Stimulated activated memory B cell treated with anti-CD40 and anti-IgM and Interleukin-4, amounts not matched to agents 10 μg/mL and 1 μg/mL and 100 μg/mL, for 72 hours (primary cell): ENCODE measurements around the gene HPD.
A peak's percentile ranks its signal among the peaks of the same experiment; 100 is the strongest.

ENCODE experiments used
- ATAC-seq: fragments of 150-1000 bp; cut with Tn5 transposase; 2 replicates; pipeline ENCODE4 v1.10.0; 2021
- H3K27ac Mint-ChIP-seq: one replicate; pipeline ENCODE4 v1.8.0; 2022; ENCODE audit warnings: mild to moderate bottlenecking, mixed read lengths
- H3K27me3 Mint-ChIP-seq: one replicate; pipeline ENCODE4 v1.8.0; 2022; ENCODE audit warnings: mixed read lengths
- H3K36me3 Mint-ChIP-seq: one replicate; pipeline ENCODE4 v1.8.0; 2022; ENCODE audit warnings: mixed read lengths
- H3K4me1 Mint-ChIP-seq: one replicate; pipeline ENCODE4 v1.8.0; 2022; ENCODE audit warnings: mixed read lengths
- H3K4me3 Mint-ChIP-seq: one replicate; pipeline ENCODE4 v1.8.0; 2022; ENCODE audit warnings: mild to moderate bottlenecking, moderate library complexity, mixed read lengths
- H3K9me3 Mint-ChIP-seq: one replicate; pipeline ENCODE4 v1.8.0; 2022; ENCODE audit warnings: mixed read lengths

HPD gene

GRCh38 chr12:121802485-121802842 lies 56.2 kb downstream of the HPD start:
- peak overlapping the region; percentile 98 for H3K4me3 Mint-ChIP-seq
- peak overlapping the region; percentile 100 for H3K27ac Mint-ChIP-seq
- peaks cover 31% of the 10 kb centered on the region for H3K36me3 Mint-ChIP-seq
- ATAC-seq: no peak
- no peaks in the 10 kb centered on the region for H3K9me3 Mint-ChIP-seq
- H3K4me1 Mint-ChIP-seq: peaks cover 45% of the 10 kb centered on the region
- no peaks in the 10 kb centered on the region for H3K27me3 Mint-ChIP-seq

- Mint-ChIP-seq H3K4me1 (peaks cover 43% of the 10 kb centered on the region), H3K27me3 (no peaks in the 10 kb centered on the region), H3K4me3 (peak overlapping the region; percentile 98), H3K27ac (peak overlapping the region; percentile 100), H3K36me3 (peaks cover 34% of the 10 kb centered on the region), H3K9me3 (no peaks in the 10 kb centered on the region)
- no peak for ATAC-seq
Observed at GRCh38 chr12:121801595-121802484, 56.8 kb downstream of the HPD start.

GRCh38 chr12:121800694-121801594 lies 57.7 kb downstream of the HPD start:
- H3K36me3 Mint-ChIP-seq: peaks cover 28% of the 10 kb centered on the region
- H3K27me3 Mint-ChIP-seq: no peaks in the 10 kb centered on the region
- no peaks in the 10 kb centered on the region for H3K9me3 Mint-ChIP-seq
- H3K4me3 Mint-ChIP-seq: peak overlapping the region; percentile 98
- H3K27ac Mint-ChIP-seq: peak overlapping the region; percentile 100
- peaks cover 34% of the 10 kb centered on the region for H3K4me1 Mint-ChIP-seq
- ATAC-seq: peak; percentile 1

GRCh38 chr12:121799842-121800693 lies 58.6 kb downstream of the HPD start:
- peak overlapping the region; percentile 100 for H3K27ac Mint-ChIP-seq
- peak overlapping the region; percentile 88 for H3K4me3 Mint-ChIP-seq
- H3K27me3 Mint-ChIP-seq: no peaks in the 10 kb centered on the region
- peaks cover 33% of the 10 kb centered on the region for H3K36me3 Mint-ChIP-seq
- no peaks in the 10 kb centered on the region for H3K9me3 Mint-ChIP-seq
- peak; percentile 64 for ATAC-seq
- H3K4me1 Mint-ChIP-seq: peaks cover 34% of the 10 kb centered on the region

- no peak for ATAC-seq
- Mint-ChIP-seq H3K4me3 (peak overlapping the region; percentile 88), H3K36me3 (peaks cover 35% of the 10 kb centered on the region), H3K27ac (peak overlapping the region; percentile 79), H3K4me1 (peaks cover 42% of the 10 kb centered on the region), H3K27me3 (no peaks in the 10 kb centered on the region), H3K9me3 (no peaks in the 10 kb centered on the region)
Observed at GRCh38 chr12:121799156-121799841, 59.4 kb downstream of the HPD start.

GRCh38 chr12:121798787-121799155 lies 59.9 kb downstream of the HPD start:
- Mint-ChIP-seq H3K9me3 (no peaks in the 10 kb centered on the region), H3K36me3 (peaks cover 35% of the 10 kb centered on the region), H3K4me1 (peaks cover 46% of the 10 kb centered on the region), H3K27ac (peak overlapping the region; percentile 79), H3K4me3 (peak overlapping the region; percentile 88), H3K27me3 (no peaks in the 10 kb centered on the region)
- ATAC-seq: no peak

- no peaks in the 10 kb centered on the region for H3K27me3 Mint-ChIP-seq
- H3K4me1 Mint-ChIP-seq: peaks cover 46% of the 10 kb centered on the region
Observed at GRCh38 chr12:121797937-121798786, 60.5 kb downstream of the HPD start.

GRCh38 chr12:121796855-121797751 lies 61.6 kb downstream of the HPD start:
- Mint-ChIP-seq H3K36me3 (peaks cover 41% of the 10 kb centered on the region), H3K9me3 (no peaks in the 10 kb centered on the region), H3K4me1 (peaks cover 42% of the 10 kb centered on the region), H3K27me3 (no peaks in the 10 kb centered on the region), H3K27ac (peak overlapping the region; percentile 4), H3K4me3 (peak overlapping the region; percentile 10)
- no peak for ATAC-seq

More at GRCh38 chr12:121797937-121798786, 60.5 kb downstream of the HPD start:
- peak overlapping the region; percentile 79 for H3K27ac Mint-ChIP-seq
- H3K4me3 Mint-ChIP-seq: peak overlapping the region; percentile 65
- no peak for ATAC-seq
- H3K9me3 Mint-ChIP-seq: no peaks in the 10 kb centered on the region
- peaks cover 35% of the 10 kb centered on the region for H3K36me3 Mint-ChIP-seq

GRCh38 chr12:121795034-121795968 lies 63.4 kb downstream of the HPD start:
- Mint-ChIP-seq H3K4me1 (peaks cover 57% of the 10 kb centered on the region), H3K27me3 (no peaks in the 10 kb centered on the region)

GRCh38 chr12:121794534-121795033 lies 64.1 kb downstream of the HPD start:
- H3K4me1 Mint-ChIP-seq: peaks cover 64% of the 10 kb centered on the region
- peak overlapping the region; percentile 86 for H3K4me3 Mint-ChIP-seq
- H3K27ac Mint-ChIP-seq: peak overlapping the region; percentile 95
- no peaks in the 10 kb centered on the region for H3K9me3 Mint-ChIP-seq
- ATAC-seq: peak; percentile 4
- peaks cover 43% of the 10 kb centered on the region for H3K36me3 Mint-ChIP-seq
- H3K27me3 Mint-ChIP-seq: no peaks in the 10 kb centered on the region

More at GRCh38 chr12:121795034-121795968, 63.4 kb downstream of the HPD start:
- peak; percentile 39 for ATAC-seq
- H3K27ac Mint-ChIP-seq: peak overlapping the region; percentile 95
- peaks cover 42% of the 10 kb centered on the region for H3K36me3 Mint-ChIP-seq
- no peaks in the 10 kb centered on the region for H3K9me3 Mint-ChIP-seq
- H3K4me3 Mint-ChIP-seq: peak overlapping the region; percentile 86

- Mint-ChIP-seq H3K4me1 (peaks cover 65% of the 10 kb centered on the region), H3K9me3 (no peaks in the 10 kb centered on the region), H3K27ac (peak overlapping the region; percentile 95), H3K27me3 (no peaks in the 10 kb centered on the region), H3K36me3 (peaks cover 43% of the 10 kb centered on the region), H3K4me3 (peak overlapping the region; percentile 86)
- peak; percentile 79 for ATAC-seq
Observed at GRCh38 chr12:121793838-121794533, 64.7 kb downstream of the HPD start.
